ENCODE data around the gene METTL9. TPM values are rescaled to one million over a fixed set of nuclear protein-coding genes. Genes with fewer than 3 reads are reported as not detected.
A peak's percentile ranks its signal among the peaks of the same experiment; 100 is the strongest.
"Not testable (repeated sequence)": the region's sequence is repeated elsewhere in the genome, so short reads cannot be mapped to it uniquely, and the experiment has no call there.

METTL9 gene
- total and polyA plus RNA-seq, 2 experiments from 2014 or later, result 72.5 to 152 TPM

DNA sequence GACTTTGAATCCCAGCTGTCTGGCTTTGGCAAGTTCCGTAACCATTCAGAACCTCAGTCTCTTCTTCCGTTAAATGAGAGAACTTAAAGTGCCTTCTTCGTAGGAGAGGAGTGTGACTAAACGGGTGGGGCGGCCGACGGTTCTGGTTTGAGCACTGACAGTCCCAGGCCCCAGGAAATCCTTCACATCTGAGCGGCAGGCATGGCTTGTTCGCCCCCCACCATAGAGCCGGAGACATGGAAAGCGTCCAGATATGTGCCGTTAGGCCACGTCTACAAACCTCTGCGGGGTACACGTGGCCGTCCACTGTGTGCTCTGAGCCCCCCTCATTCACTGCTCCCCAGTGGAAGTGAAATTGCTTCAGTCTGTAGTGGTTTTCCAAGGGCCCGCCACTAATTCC, 49.4 kb upstream of the METTL9 start:
- not testable (repeated sequence) for H3K9me3 Mint-ChIP-seq; H3K36me3 ChIP-seq (ENCODE audit: insufficient read depth); H3K4me3 ChIP-seq; DNase-seq (ENCODE audit: low spot score); H3K27ac Mint-ChIP-seq; H3K4me2 ChIP-seq; H3K36me3 Mint-ChIP-seq (ENCODE audit: low read depth); H3K27me3 ChIP-seq (ENCODE audit: insufficient read depth); H3K27ac ChIP-seq (ENCODE audit: low read depth); H3K9me2 ChIP-seq (ENCODE audit: insufficient read depth); H3K4me1 Mint-ChIP-seq; H3K79me2 ChIP-seq (replicated peaks; ENCODE audit: insufficient read depth); H3K4me1 ChIP-seq (ENCODE audit: insufficient read depth); H2AFZ ChIP-seq; H3F3A ChIP-seq (replicated peaks; ENCODE audit: low read depth); H4K20me1 ChIP-seq (replicated peaks; ENCODE audit: insufficient read depth); H3K4me3 Mint-ChIP-seq; ATAC-seq
- peaks cover 12% of the 10 kb centered on the region for H3K27me3 Mint-ChIP-seq (ENCODE audit: insufficient read depth, low read depth, poor library complexity)

DNA sequence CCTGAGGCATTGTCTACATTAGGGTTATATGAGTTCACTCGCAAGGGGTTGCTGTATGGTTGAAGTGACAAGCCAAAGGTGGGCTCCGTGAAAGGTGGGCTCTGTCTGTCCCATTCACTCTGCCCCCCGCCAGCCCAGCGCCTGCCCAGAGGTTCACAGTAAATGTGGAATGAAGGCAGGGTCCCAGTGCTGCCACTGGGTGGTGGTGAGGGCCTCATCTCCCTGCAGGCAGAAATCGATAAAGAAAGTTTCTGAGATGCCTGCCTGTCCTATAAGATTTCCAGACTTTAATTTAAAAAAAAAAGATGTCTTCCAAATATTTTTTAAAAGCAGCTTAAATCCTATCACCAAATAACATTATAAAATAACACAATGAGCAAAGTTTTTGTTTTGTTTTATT, 48.9 kb upstream of the METTL9 start:
- not testable (repeated sequence) for DNase-seq (ENCODE audit: low spot score); H3K36me3 Mint-ChIP-seq (ENCODE audit: low read depth); H2AFZ ChIP-seq; H4K20me1 ChIP-seq (replicated peaks; ENCODE audit: insufficient read depth); H3K4me2 ChIP-seq; H3K4me3 Mint-ChIP-seq; H3K9me3 Mint-ChIP-seq; H3K27ac Mint-ChIP-seq; H3K79me2 ChIP-seq (replicated peaks; ENCODE audit: insufficient read depth); H3F3A ChIP-seq (replicated peaks; ENCODE audit: low read depth); H3K27me3 ChIP-seq (ENCODE audit: insufficient read depth); H3K4me3 ChIP-seq; H3K9me2 ChIP-seq (ENCODE audit: insufficient read depth); H3K4me1 Mint-ChIP-seq; H3K27ac ChIP-seq (ENCODE audit: low read depth); H3K36me3 ChIP-seq (ENCODE audit: insufficient read depth); H3K4me1 ChIP-seq (ENCODE audit: insufficient read depth)
- peak; percentile 55 for ATAC-seq
- peaks cover 17% of the 10 kb centered on the region for H3K27me3 Mint-ChIP-seq (ENCODE audit: insufficient read depth, low read depth, poor library complexity)
- TF ChIP-seq, protein P1, sequence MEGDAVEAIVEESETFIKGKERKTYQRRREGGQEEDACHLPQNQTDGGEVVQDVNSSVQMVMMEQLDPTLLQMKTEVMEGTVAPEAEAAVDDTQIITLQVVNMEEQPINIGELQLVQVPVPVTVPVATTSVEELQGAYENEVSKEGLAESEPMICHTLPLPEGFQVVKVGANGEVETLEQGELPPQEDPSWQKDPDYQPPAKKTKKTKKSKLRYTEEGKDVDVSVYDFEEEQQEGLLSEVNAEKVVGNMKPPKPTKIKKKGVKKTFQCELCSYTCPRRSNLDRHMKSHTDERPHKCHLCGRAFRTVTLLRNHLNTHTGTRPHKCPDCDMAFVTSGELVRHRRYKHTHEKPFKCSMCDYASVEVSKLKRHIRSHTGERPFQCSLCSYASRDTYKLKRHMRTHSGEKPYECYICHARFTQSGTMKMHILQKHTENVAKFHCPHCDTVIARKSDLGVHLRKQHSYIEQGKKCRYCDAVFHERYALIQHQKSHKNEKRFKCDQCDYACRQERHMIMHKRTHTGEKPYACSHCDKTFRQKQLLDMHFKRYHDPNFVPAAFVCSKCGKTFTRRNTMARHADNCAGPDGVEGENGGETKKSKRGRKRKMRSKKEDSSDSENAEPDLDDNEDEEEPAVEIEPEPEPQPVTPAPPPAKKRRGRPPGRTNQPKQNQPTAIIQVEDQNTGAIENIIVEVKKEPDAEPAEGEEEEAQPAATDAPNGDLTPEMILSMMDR (conservative IDR thresholded peaks at IDR 0.05; ENCODE audit: low read depth in 2 of 2), result peak in 1 of 2 experiments; percentile 14; a peak in 1 of 4 replicates

DNA sequence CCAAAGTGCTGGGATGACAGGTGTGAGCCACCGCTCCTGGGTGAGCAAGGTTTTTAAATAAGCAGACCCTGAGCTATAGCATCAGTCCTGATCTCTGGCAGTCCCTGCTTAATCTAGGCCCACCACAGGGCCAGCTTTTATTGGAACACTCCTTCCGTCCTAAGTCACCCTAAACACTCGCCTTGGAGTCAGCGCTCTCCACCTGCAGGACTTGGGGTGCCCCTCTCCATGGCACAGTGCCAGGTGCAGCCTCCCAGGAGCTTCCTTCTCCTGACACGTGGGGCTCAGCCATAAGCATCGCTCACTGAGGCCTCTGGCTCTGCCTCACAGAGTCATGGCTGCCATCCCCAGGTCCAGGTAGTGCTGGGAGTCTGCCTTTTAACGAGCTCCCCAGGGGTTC, 48.3 kb upstream of the METTL9 start:
- not testable (repeated sequence) for H3F3A ChIP-seq (replicated peaks; ENCODE audit: low read depth); H3K9me2 ChIP-seq (ENCODE audit: insufficient read depth); H3K4me3 ChIP-seq; H3K27me3 ChIP-seq (ENCODE audit: insufficient read depth); H3K79me2 ChIP-seq (replicated peaks; ENCODE audit: insufficient read depth); DNase-seq (ENCODE audit: low spot score); H3K36me3 Mint-ChIP-seq (ENCODE audit: low read depth); H3K4me2 ChIP-seq; H3K27ac Mint-ChIP-seq; H3K4me1 Mint-ChIP-seq; H2AFZ ChIP-seq; ATAC-seq; H4K20me1 ChIP-seq (replicated peaks; ENCODE audit: insufficient read depth); H3K9me3 Mint-ChIP-seq; H3K27ac ChIP-seq (ENCODE audit: low read depth); H3K36me3 ChIP-seq (ENCODE audit: insufficient read depth); H3K4me3 Mint-ChIP-seq; H3K4me1 ChIP-seq (ENCODE audit: insufficient read depth)
- peaks cover 19% of the 10 kb centered on the region for H3K27me3 Mint-ChIP-seq (ENCODE audit: insufficient read depth, low read depth, poor library complexity)

DNA sequence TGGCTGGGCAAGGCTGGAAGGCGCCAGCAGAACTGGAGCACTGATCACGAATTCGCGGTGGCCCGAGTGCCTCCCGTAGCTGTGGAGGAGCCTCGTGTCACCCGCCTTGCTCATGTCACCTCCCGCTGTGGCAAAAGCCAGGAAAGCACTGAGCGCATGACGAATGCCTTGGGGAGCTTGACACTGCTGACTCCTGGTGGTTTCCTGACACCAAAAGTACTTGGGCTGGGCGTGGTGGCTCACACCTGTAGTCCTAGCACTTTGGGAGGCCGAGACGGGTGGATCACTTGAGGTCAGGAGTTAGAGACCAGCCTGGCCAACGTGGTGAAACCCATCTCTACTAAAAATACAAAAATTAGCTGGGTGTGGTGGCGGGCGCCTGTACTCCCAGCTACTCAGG, 47.8 kb upstream of the METTL9 start:
- H3K27me3 Mint-ChIP-seq (ENCODE audit: insufficient read depth, low read depth, poor library complexity), result peaks cover 19% of the 10 kb centered on the region
- H3K79me2 ChIP-seq (replicated peaks; ENCODE audit: insufficient read depth); H3K9me2 ChIP-seq (ENCODE audit: insufficient read depth); H3K4me3 ChIP-seq; H3K27ac Mint-ChIP-seq; H3K36me3 Mint-ChIP-seq (ENCODE audit: low read depth); DNase-seq (ENCODE audit: low spot score); H3K4me1 Mint-ChIP-seq; H3K9me3 Mint-ChIP-seq; H3K4me1 ChIP-seq (ENCODE audit: insufficient read depth); H3K36me3 ChIP-seq (ENCODE audit: insufficient read depth); H3F3A ChIP-seq (replicated peaks; ENCODE audit: low read depth); H3K27ac ChIP-seq (ENCODE audit: low read depth); H3K4me2 ChIP-seq; H3K27me3 ChIP-seq (ENCODE audit: insufficient read depth); H3K4me3 Mint-ChIP-seq; ATAC-seq; H2AFZ ChIP-seq; H4K20me1 ChIP-seq (replicated peaks; ENCODE audit: insufficient read depth): not testable (repeated sequence)
- TF ChIP-seq, protein P1 (conservative IDR thresholded peaks at IDR 0.05; ENCODE audit: low read depth in 2 of 2), result peak in 1 of 2 experiments; percentile 37; a peak in 2 of 4 replicates

DNA sequence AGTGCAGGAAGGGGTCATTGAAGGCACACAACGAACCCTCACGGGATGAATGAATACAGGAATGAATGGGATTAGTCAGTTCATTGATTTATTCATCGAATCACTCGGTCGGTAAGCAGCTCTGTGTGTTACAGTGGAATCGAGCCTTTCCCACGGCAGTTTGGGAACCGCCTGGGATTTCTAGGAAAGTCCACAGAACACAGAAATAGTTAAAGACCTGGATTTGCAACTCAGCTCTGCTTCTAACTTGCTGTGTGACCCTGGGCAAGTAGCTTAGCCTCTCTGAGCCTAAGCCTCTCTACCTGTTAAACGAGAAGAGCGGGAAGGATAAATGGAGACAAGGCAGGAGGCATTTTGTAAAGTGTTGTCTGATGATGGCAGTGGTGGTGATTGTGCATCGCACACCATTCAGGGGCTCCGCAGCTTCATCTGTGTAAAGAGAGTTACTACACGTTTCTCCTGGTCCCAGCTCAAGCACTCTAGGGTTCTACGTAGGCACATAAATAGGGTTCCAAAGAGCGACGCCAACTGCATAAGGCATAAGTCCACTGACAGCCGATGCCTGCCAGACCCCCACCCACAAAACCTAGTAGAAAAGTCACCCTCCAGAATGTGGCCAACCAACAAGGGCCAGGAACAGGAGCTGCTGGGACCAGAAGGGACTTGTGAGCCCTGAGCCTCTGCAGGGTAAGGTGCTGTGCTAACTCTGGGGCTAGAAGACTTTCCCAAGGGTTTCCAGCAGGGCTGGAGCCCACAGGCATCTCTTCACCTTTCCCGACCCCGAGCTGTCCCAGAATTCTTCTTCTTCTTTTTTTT, 45.7 kb upstream of the METTL9 start:
- not testable (repeated sequence) for H3K27ac ChIP-seq (ENCODE audit: low read depth); H3F3A ChIP-seq (replicated peaks; ENCODE audit: low read depth); H3K4me1 ChIP-seq (ENCODE audit: insufficient read depth); H3K27ac Mint-ChIP-seq; H3K27me3 ChIP-seq (ENCODE audit: insufficient read depth); H3K4me3 Mint-ChIP-seq; H3K36me3 Mint-ChIP-seq (ENCODE audit: low read depth); H4K20me1 ChIP-seq (replicated peaks; ENCODE audit: insufficient read depth); H3K4me1 Mint-ChIP-seq; H3K36me3 ChIP-seq (ENCODE audit: insufficient read depth); H3K9me3 Mint-ChIP-seq; DNase-seq (ENCODE audit: low spot score); H3K4me3 ChIP-seq; H3K79me2 ChIP-seq (replicated peaks; ENCODE audit: insufficient read depth); ATAC-seq; H3K4me2 ChIP-seq; H3K9me2 ChIP-seq (ENCODE audit: insufficient read depth); H2AFZ ChIP-seq
- peaks cover 22% of the 10 kb centered on the region for H3K27me3 Mint-ChIP-seq (ENCODE audit: insufficient read depth, low read depth, poor library complexity)

Measured in GM23338 (cell line).